ENCODE measurements around the gene MAST4.

Gene MAST4

DNA sequence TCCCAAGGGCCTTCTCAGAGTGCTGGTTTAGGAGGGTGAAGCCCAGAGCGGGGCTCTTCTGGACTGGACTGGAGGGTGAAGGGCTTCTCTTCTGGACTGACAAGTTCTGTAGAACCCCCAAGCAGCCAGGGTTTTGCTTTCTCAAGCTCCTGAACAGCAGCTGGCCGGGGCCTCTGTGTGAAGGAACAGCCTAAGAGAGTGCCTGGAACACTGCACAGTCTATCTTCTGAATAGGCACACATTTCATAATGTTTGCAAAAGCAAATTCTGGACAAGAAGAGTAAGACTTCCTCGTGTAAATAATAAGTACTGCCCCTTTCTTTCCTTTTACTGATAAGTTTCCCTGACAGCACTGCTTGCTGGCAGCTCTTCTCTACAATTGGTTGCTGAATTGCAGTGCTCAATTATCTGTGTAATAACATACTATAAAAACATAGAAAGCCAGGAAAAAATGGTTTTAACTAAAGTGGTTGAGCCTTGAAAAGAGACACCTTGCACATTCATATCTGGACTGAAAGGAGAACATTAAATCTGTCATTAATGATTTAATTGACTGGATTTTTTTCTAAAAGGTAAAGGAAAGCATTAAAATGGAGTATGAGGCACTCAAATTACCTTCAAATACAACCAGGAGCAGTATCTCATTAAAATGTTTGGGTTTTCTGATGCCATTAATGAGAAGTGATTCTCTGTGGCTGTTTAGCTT lies 20.5 kb downstream of the MAST4 start:
- Histone ChIP-seq H3K36me3 (ENCODE audit: control insufficient read depth in 2 of 2, insufficient read depth in 1 of 2, low read length in 2 of 2) (no peaks in the 10 kb centered on the region), H3K27ac (ENCODE audit: extremely low read depth, low read depth, low read length) (peak overlapping the region; percentile 20), H3K4me1 (ENCODE audit: control insufficient read depth, insufficient read depth, low read length) (peaks cover 14% of the 10 kb centered on the region), H3K9me3 (ENCODE audit: control insufficient read depth, insufficient read depth, low read depth, low read length) (no peaks in the 10 kb centered on the region), H3K4me3 (ENCODE audit: low read depth, low read length) (no peak overlapping the region)
- CTCF ChIA-PET, result interaction anchor here (0.7 to 1.0 kb wide), 3 partner anchors 296 to 310 kb away, joined by 3 to 5 read pairs (median 5); no protein-coding TSS in a partner anchor
- TF ChIP-seq ZNF785 (tag by site-specific recombination; IDR thresholded peaks at IDR 0.05), result no peak
- peak; percentile 26; the same call in 1 of the 2 replicates for TF ChIP-seq ZNF341 (tag by site-specific recombination; IDR thresholded peaks at IDR 0.05; ENCODE audit: low read depth)
- TF ChIP-seq FEZF1 (tag by site-specific recombination; IDR thresholded peaks at IDR 0.05), result peak; percentile 44; the same call in 1 of the 2 replicates
- no peak for TF ChIP-seq ZNF248 (tag by site-specific recombination; IDR thresholded peaks at IDR 0.05)
- 0 out of 2 replicates have a peak, but pooled peaks have one; percentile 6 for TF ChIP-seq IKZF3 (tag by site-specific recombination; IDR thresholded peaks at IDR 0.05)
- TF ChIP-seq ZBTB17 (tag by site-specific recombination; IDR thresholded peaks at IDR 0.05), result no peak
- TF ChIP-seq, protein P1, sequence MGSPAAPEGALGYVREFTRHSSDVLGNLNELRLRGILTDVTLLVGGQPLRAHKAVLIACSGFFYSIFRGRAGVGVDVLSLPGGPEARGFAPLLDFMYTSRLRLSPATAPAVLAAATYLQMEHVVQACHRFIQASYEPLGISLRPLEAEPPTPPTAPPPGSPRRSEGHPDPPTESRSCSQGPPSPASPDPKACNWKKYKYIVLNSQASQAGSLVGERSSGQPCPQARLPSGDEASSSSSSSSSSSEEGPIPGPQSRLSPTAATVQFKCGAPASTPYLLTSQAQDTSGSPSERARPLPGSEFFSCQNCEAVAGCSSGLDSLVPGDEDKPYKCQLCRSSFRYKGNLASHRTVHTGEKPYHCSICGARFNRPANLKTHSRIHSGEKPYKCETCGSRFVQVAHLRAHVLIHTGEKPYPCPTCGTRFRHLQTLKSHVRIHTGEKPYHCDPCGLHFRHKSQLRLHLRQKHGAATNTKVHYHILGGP (tag by site-specific recombination; IDR thresholded peaks at IDR 0.05), result peak; percentile 78
- TF ChIP-seq, protein P2, sequence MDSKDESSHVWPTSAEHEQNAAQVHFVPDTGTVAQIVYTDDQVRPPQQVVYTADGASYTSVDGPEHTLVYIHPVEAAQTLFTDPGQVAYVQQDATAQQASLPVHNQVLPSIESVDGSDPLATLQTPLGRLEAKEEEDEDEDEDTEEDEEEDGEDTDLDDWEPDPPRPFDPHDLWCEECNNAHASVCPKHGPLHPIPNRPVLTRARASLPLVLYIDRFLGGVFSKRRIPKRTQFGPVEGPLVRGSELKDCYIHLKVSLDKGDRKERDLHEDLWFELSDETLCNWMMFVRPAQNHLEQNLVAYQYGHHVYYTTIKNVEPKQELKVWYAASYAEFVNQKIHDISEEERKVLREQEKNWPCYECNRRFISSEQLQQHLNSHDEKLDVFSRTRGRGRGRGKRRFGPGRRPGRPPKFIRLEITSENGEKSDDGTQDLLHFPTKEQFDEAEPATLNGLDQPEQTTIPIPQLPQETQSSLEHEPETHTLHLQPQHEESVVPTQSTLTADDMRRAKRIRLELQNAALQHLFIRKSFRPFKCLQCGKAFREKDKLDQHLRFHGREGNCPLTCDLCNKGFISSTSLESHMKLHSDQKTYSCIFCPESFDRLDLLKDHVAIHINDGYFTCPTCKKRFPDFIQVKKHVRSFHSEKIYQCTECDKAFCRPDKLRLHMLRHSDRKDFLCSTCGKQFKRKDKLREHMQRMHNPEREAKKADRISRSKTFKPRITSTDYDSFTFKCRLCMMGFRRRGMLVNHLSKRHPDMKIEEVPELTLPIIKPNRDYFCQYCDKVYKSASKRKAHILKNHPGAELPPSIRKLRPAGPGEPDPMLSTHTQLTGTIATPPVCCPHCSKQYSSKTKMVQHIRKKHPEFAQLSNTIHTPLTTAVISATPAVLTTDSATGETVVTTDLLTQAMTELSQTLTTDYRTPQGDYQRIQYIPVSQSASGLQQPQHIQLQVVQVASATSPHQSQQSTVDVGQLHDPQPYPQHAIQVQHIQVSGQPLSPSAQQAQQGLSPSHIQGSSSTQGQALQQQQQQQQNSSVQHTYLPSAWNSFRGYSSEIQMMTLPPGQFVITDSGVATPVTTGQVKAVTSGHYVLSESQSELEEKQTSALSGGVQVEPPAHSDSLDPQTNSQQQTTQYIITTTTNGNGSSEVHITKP (tag by site-specific recombination; IDR thresholded peaks at IDR 0.05), result 0 out of 2 replicates have a peak, but pooled peaks have one; percentile 17
- TF ChIP-seq GLI4 (tag by site-specific recombination; IDR thresholded peaks at IDR 0.05), result no peak
- TF ChIP-seq MEIS1 (CRISPR knock-in tag; IDR thresholded peaks at IDR 0.05; ENCODE audit: borderline replicate concordance), result no peak
- TF ChIP-seq ZNF664 (tag by site-specific recombination; IDR thresholded peaks at IDR 0.05), result peak; percentile 91
- TF ChIP-seq, protein P3, sequence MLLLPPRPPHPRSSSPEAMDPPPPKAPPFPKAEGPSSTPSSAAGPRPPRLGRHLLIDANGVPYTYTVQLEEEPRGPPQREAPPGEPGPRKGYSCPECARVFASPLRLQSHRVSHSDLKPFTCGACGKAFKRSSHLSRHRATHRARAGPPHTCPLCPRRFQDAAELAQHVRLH (tag by site-specific recombination; IDR thresholded peaks at IDR 0.05), result 0 out of 2 replicates have a peak, but pooled peaks have one; percentile 45
- TF ChIP-seq ZNF843 (tag by site-specific recombination; IDR thresholded peaks at IDR 0.05), result 0 out of 2 replicates have a peak, but pooled peaks have one; percentile 15
- no peak for TF ChIP-seq ZNF596 (tag by site-specific recombination; IDR thresholded peaks at IDR 0.05)
- TF ChIP-seq SP7 (tag by site-specific recombination; IDR thresholded peaks at IDR 0.05), result peak; percentile 56; the same call in 1 of the 2 replicates
- TF ChIP-seq ZNF416 (tag by site-specific recombination; IDR thresholded peaks at IDR 0.05), result no peak
- TF ChIP-seq ZNF707 (tag by site-specific recombination; IDR thresholded peaks at IDR 0.05), result 0 out of 2 replicates have a peak, but pooled peaks have one; percentile 19
- TF ChIP-seq, protein P4, sequence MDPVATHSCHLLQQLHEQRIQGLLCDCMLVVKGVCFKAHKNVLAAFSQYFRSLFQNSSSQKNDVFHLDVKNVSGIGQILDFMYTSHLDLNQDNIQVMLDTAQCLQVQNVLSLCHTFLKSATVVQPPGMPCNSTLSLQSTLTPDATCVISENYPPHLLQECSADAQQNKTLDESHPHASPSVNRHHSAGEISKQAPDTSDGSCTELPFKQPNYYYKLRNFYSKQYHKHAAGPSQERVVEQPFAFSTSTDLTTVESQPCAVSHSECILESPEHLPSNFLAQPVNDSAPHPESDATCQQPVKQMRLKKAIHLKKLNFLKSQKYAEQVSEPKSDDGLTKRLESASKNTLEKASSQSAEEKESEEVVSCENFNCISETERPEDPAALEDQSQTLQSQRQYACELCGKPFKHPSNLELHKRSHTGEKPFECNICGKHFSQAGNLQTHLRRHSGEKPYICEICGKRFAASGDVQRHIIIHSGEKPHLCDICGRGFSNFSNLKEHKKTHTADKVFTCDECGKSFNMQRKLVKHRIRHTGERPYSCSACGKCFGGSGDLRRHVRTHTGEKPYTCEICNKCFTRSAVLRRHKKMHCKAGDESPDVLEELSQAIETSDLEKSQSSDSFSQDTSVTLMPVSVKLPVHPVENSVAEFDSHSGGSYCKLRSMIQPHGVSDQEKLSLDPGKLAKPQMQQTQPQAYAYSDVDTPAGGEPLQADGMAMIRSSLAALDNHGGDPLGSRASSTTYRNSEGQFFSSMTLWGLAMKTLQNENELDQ (tag by site-specific recombination; IDR thresholded peaks at IDR 0.05; ENCODE audit: low read depth), result no peak
- no peak for TF ChIP-seq KLF7 (tag by site-specific recombination; IDR thresholded peaks at IDR 0.05; ENCODE audit: borderline replicate concordance)
- TF ChIP-seq SETDB1 (IDR thresholded peaks at IDR 0.05; ENCODE audit: insufficient read length, low read length), result no peak
- peak; percentile 32; the same call in 1 of the 2 replicates for TF ChIP-seq OSR2 (tag by site-specific recombination; IDR thresholded peaks at IDR 0.05)
- TF ChIP-seq, protein P5, sequence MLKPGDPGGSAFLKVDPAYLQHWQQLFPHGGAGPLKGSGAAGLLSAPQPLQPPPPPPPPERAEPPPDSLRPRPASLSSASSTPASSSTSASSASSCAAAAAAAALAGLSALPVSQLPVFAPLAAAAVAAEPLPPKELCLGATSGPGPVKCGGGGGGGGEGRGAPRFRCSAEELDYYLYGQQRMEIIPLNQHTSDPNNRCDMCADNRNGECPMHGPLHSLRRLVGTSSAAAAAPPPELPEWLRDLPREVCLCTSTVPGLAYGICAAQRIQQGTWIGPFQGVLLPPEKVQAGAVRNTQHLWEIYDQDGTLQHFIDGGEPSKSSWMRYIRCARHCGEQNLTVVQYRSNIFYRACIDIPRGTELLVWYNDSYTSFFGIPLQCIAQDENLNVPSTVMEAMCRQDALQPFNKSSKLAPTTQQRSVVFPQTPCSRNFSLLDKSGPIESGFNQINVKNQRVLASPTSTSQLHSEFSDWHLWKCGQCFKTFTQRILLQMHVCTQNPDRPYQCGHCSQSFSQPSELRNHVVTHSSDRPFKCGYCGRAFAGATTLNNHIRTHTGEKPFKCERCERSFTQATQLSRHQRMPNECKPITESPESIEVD (tag by site-specific recombination; IDR thresholded peaks at IDR 0.05), result peak; percentile 96
- peak; percentile 15; the same call in 1 of the 2 replicates for TF ChIP-seq ZNF10 (tag by site-specific recombination; IDR thresholded peaks at IDR 0.05)
- TF ChIP-seq, protein P6, sequence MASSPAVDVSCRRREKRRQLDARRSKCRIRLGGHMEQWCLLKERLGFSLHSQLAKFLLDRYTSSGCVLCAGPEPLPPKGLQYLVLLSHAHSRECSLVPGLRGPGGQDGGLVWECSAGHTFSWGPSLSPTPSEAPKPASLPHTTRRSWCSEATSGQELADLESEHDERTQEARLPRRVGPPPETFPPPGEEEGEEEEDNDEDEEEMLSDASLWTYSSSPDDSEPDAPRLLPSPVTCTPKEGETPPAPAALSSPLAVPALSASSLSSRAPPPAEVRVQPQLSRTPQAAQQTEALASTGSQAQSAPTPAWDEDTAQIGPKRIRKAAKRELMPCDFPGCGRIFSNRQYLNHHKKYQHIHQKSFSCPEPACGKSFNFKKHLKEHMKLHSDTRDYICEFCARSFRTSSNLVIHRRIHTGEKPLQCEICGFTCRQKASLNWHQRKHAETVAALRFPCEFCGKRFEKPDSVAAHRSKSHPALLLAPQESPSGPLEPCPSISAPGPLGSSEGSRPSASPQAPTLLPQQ (tag by site-specific recombination; IDR thresholded peaks at IDR 0.05), result no peak
- no peak for TF ChIP-seq TCF7L2 (IDR thresholded peaks at IDR 0.05; ENCODE audit: borderline replicate concordance, low read depth, low read length)
- POLR2A ChIA-PET, result no interaction called here
